Mammary epithelial cell (primary cell): Measurements from ENCODE around the gene CASP6.

Experiments
- CTCF ChIP-seq, 2 donors: IDR thresholded peaks in 1 of 2; conservative IDR thresholded peaks in 1 of 2; 2 replicates each; pipeline ENCODE4 v1.5.1; 2011 to 2012; ENCODE audit warnings: inconsistent platforms in 2 of 2, low read length in 2 of 2, mild to moderate bottlenecking in 2 of 2, control low read depth in 1 of 2, low read depth in 1 of 2; ENCODE audit not compliant: insufficient read depth in 1 of 2; ENCODE audit errors: extremely low read depth in 1 of 2
- EZH2 ChIP-seq: IDR thresholded peaks from 2 replicates; pipeline ENCODE4 v1.6.1; 2012; ENCODE audit warnings: low read length, inconsistent platforms, borderline replicate concordance

DNA sequence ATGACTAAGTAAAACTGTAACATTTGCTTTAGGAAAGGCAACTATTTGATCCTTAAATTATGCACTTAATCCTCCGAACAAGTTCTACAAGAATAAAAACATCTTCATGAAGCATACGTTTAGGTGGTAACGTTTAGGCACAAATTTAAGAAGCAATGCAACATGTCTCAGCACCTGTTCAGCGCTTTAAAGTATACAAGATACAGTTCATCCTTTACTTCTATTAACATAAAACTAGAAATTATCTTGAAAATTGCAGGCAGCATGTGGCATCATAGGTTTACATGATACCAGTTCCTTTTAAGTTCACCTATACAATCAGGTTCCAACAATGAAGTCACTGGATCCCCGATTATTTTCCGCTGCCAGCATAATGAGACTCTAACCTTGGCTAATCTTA lies 25.1 kb upstream of the CASP6 start:
- TF ChIP-seq CTCF (conservative IDR thresholded peaks at IDR 0.05 in 1 of 2, IDR thresholded peaks at IDR 0.05 in 1 of 2; ENCODE audit: extremely low read depth in 1 of 2, insufficient read depth in 1 of 2, low read depth in 1 of 2, low read length in 2 of 2) (no peak), EZH2 (no peak)
